GM18520 (cell line): ENCODE measurements around the gene TBCEL.
A peak's percentile ranks its signal among the peaks of the same experiment; 100 is the strongest.
"Not testable (repeated sequence)": the region's sequence is repeated elsewhere in the genome, so short reads cannot be mapped to it uniquely, and the experiment has no call there.

ENCODE experiments used
- ATAC-seq: cut with Tn5 transposase; IDR thresholded peaks from one replicate; pipeline ENCODE4 v1.9.1; 2021; ENCODE audit not compliant: unreplicated experiment

The TBCEL gene

GRCh38 chr11:121023848-121024751 lies at the start of gene TBCEL:
Gene TBCEL (plus strand): TSS chr11:121024102. CDS start chr11:121045691, 21,589 bp downstream.
- ATAC-seq, result peak; percentile 67

GRCh38 chr11:120974466-120974865 lies 49.4 kb upstream of the TBCEL start:
- ATAC-seq, result no peak

- ATAC-seq, result no peak
Observed at GRCh38 chr11:120974965-120975364, 48.9 kb upstream of the TBCEL start.

GRCh38 chr11:120977266-120978137 lies 46.4 kb upstream of the TBCEL start:
- ATAC-seq, result no peak

GRCh38 chr11:120978701-120979100 lies 45.2 kb upstream of the TBCEL start:
- no peak for ATAC-seq

GRCh38 chr11:120985718-120986569 lies 38.0 kb upstream of the TBCEL start:
- no peak for ATAC-seq

- no peak for ATAC-seq
Observed at GRCh38 chr11:120988603-120989002, 35.3 kb upstream of the TBCEL start.

- ATAC-seq, result no peak
Observed at GRCh38 chr11:120991830-120992686, 31.8 kb upstream of the TBCEL start.

- ATAC-seq, result no peak
Observed at GRCh38 chr11:120994091-120994859, 29.6 kb upstream of the TBCEL start.

- ATAC-seq, result no peak
Observed at GRCh38 chr11:120995184-120995583, 28.7 kb upstream of the TBCEL start.

GRCh38 chr11:120996973-120997372 lies 26.9 kb upstream of the TBCEL start:
- no peak for ATAC-seq

GRCh38 chr11:120998581-120998980 lies 25.3 kb upstream of the TBCEL start:
- ATAC-seq, result no peak

GRCh38 chr11:121004206-121004840 lies 19.6 kb upstream of the TBCEL start:
- ATAC-seq, result no peak

GRCh38 chr11:121006922-121007321 lies 17.0 kb upstream of the TBCEL start:
- ATAC-seq, result no peak

GRCh38 chr11:121008551-121008950 lies 15.4 kb upstream of the TBCEL start:
- ATAC-seq, result no peak

- ATAC-seq, result no peak
Observed at GRCh38 chr11:121012091-121012490, 11.8 kb upstream of the TBCEL start.

GRCh38 chr11:121018746-121019145 lies 5.2 kb upstream of the TBCEL start:
- no peak for ATAC-seq

GRCh38 chr11:121021718-121022117 lies 2.2 kb upstream of the TBCEL start:
- ATAC-seq, result not testable (repeated sequence)

GRCh38 chr11:121024989-121025388 lies 1.1 kb downstream of the TBCEL start:
- ATAC-seq, result no peak
